GM13977 (cell line): ENCODE results near the gene PCDH15.

Experiments
- DNase-seq: peaks from one replicate; pipeline ENCODE4 v3.0.0; 2012; ENCODE audit warnings: low spot score
- CTCF ChIP-seq: IDR thresholded peaks from 2 replicates; pipeline ENCODE4 v1.5.1; 2012; ENCODE audit warnings: mild to moderate bottlenecking, control low read depth; ENCODE audit not compliant: insufficient read depth; ENCODE audit errors: extremely low read depth, missing control alignments
- in situ Hi-C: fragments of 300-500 bp; cut with MboI; formaldehyde crosslinking; loops from one replicate; pipeline ENCODE4 v1.12.0; 2022; ENCODE audit warnings: low sequenced_read_pairs, low pct_unique_long_range_greater_than_20kb, mixed read lengths, inconsistent platforms; ENCODE audit not compliant: unreplicated experiment

PCDH15 gene

DNA sequence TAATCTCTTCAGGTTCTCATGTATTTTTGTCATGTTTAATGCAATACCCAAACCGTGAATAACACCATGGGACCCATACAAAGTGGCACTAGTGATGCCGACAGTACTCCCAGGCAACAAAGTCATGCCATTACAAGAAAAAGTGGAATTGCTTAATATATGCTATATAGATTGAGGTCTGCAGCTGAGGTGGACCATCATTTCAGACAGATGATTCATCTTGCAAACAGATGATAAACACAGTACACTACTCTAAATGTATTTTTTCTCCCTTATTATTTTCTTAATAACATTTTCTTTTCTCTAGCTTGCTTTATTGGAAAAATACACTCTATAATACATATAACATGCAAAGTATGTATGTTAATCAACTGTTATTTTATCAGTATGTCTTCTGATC, 14.6 kb upstream of the PCDH15 start:
- DNase-seq, result no peak
- TF ChIP-seq CTCF, result no peak
- in situ Hi-C loops, result no loop called here

DNA sequence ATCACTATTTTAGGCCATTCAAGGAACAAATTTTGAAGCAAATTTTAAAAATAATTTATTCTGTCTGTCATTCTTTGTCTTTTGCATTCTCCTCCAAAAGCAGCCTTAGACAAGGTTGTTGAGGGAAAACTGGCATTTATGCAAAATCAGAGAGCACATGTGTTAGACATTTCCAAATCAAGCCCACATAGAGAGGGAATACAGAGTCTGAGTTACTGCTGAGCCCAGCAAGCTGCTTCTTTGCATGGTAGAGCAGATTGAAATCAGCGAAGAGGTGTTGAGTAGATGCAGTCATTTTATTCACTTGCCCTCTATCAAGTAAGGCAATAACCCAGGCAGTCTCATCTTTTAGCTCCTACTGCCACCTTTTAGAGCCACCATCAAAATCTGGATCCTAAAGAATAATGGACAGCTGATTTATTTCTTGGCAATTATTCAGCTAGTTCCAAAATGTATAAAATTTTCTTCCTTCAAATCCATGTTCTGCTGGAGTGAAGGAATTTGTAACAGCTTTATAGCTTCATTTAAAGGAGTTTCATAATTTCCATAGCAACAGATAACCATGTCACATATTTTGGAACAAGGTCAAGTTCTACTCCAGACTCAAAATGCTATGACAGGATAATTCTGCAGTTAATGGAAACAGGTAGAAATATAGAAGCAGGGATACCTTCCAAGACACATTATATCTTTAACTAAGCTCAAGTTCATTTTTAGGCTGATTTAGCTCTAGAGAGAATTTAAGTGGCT, 7.3 kb upstream of the PCDH15 start:
- no peak for DNase-seq
- in situ Hi-C loops, result no loop called here
- no peak for TF ChIP-seq CTCF

GRCh38 chr10:54799506-54799905, 1.5 kb downstream of the PCDH15 start:
- in situ Hi-C loops, result no loop called here
- DNase-seq, result no peak
- no peak for TF ChIP-seq CTCF

DNA sequence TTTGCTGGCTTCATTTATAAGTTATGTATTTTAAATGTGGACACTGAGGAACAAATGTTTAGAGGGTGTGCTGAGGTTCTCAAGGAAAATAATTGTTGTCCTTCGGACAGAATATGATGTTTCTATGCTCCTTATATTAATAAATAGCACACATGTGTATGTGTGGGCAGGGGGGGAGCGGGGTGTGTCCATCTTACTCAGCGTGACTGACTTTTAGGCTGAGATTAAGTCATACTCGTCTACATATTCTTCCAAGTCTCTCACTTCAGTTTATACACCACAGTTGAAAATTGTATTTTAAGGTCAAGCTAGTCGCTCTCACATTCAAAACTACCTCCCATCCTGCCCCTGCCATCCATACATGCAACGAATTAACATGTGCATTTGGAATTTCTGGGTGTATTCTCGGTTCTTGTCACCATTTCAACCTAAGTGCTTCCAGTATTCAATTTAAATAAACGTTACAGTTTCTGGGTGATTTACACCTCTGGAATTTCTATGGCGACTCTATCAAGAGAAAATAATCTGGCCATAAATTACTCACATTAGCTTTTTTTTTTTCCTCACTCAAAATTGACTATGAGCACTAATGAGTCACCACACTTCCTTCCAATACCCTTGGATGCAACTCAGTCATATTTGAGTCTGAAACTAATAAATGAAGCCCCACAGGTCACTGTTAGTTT, 3.3 kb downstream of the PCDH15 start:
- in situ Hi-C loops, result no loop called here
- DNase-seq, result no peak
- no peak for TF ChIP-seq CTCF

DNA sequence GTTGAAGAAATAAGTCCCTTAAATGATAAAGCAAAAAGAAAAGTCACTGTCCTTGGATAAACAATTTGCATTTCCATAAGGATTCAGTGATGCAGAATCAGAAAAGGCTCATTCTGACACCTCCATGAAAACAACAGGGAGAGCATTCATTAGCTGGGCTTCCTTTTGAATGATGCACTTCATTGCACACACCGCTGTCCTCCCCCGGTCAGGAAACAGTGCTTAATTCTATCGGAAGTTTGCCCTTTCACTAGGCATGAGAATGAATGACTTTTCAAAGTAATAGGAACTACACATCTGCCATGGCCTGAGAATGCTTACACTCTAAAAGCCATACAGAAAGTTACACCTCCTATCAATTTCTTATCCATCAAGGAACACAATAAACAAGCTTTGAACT, 4.2 kb downstream of the PCDH15 start:
- TF ChIP-seq CTCF, result no peak
- no peak for DNase-seq
- in situ Hi-C loops, result no loop called here

- TF ChIP-seq CTCF, result no peak
- in situ Hi-C loops, result no loop called here
- no peak for DNase-seq
Measured at GRCh38 chr10:54776622-54777021, 24.4 kb downstream of the PCDH15 start.
